Thoracic aorta (tissue), 2 donors: Measurements from ENCODE around the gene NAV3. TPM values are rescaled to one million over a fixed set of nuclear protein-coding genes. Genes with fewer than 3 reads are reported as not detected.

Experiments used
- ATAC-seq: fragments of 150-250 bp; one replicate; pipeline ENCODE4 v1.8.0; 2017; ENCODE audit warnings: low read depth; ENCODE audit not compliant: insufficient number of reproducible peaks, low FRiP score
- DNase-seq: peaks from one replicate; pipeline ENCODE4 v3.0.0-alpha.2; 2020; ENCODE audit warnings: low spot score
- H3K27ac ChIP-seq, 2 donors: fragments of 200-600 bp; sonication (generic); 1 replicate in 1 of 2; 2 replicates in 1 of 2; pipeline ENCODE4 v1.5.1; 2016; ENCODE audit warnings: mild to moderate bottlenecking in 2 of 2, moderate library complexity in 2 of 2
- H3K27me3 ChIP-seq: fragments of 200-600 bp; sonication (generic); replicated peaks from 2 replicates; pipeline ENCODE4 v1.6.0; 2016; ENCODE audit warnings: mild to moderate bottlenecking; ENCODE audit not compliant: insufficient read depth
- H3K36me3 ChIP-seq: fragments of 200-600 bp; sonication (generic); one replicate; pipeline ENCODE4 v1.5.1; 2016
- H3K4me1 ChIP-seq, 2 donors: fragments of 200-600 bp; sonication (generic); 1 replicate in 1 of 2; 2 replicates in 1 of 2; pipeline versions ENCODE4 v1.5.1 to v1.6.0; 2016; ENCODE audit warnings: low read depth in 2 of 2, mild to moderate bottlenecking in 1 of 2; ENCODE audit not compliant: control insufficient read depth in 1 of 2
- H3K4me3 ChIP-seq: fragments of 200-600 bp; sonication (generic); 2 replicates; pipeline ENCODE4 v1.5.1; 2016; ENCODE audit warnings: mild to moderate bottlenecking
- H3K9me3 ChIP-seq: fragments of 200-600 bp; sonication (generic); 2 replicates; pipeline ENCODE4 v1.5.1; 2016
- total RNA-seq, 2 donors: library from RNA; depleted of rRNA; stranded (reverse); fragments of >200 nt; gene quantifications; one replicate each; pipeline versions ENCODE4 v1.1.0 to v1.2.3, GENCODE V29; 2016
- TF ChIP-seq, protein P1 (sequence below): fragments of 200-600 bp; sonication (generic); IDR thresholded peaks from one replicate; pipeline ENCODE4 v1.5.1; 2019; ENCODE audit warnings: antibody characterized with exemption

NAV3 gene
- total RNA-seq, 2 donors from 2014 or later, result 9.3 to 11.6 TPM

- H3K9me3 ChIP-seq, result no peaks in the 10 kb centered on the region
- DNase-seq, result no peak
- H3K27ac ChIP-seq, result no peak overlapping the region
- TF ChIP-seq, protein P1, sequence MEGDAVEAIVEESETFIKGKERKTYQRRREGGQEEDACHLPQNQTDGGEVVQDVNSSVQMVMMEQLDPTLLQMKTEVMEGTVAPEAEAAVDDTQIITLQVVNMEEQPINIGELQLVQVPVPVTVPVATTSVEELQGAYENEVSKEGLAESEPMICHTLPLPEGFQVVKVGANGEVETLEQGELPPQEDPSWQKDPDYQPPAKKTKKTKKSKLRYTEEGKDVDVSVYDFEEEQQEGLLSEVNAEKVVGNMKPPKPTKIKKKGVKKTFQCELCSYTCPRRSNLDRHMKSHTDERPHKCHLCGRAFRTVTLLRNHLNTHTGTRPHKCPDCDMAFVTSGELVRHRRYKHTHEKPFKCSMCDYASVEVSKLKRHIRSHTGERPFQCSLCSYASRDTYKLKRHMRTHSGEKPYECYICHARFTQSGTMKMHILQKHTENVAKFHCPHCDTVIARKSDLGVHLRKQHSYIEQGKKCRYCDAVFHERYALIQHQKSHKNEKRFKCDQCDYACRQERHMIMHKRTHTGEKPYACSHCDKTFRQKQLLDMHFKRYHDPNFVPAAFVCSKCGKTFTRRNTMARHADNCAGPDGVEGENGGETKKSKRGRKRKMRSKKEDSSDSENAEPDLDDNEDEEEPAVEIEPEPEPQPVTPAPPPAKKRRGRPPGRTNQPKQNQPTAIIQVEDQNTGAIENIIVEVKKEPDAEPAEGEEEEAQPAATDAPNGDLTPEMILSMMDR, result no peak
- no peaks in the 10 kb centered on the region for H3K27me3 ChIP-seq
- no peaks in the 10 kb centered on the region for H3K4me1 ChIP-seq
- H3K36me3 ChIP-seq, result no peaks in the 10 kb centered on the region
- no peak overlapping the region for H3K4me3 ChIP-seq
- no peak for ATAC-seq
Measured at GRCh38 chr12:78118486-78118885, 287.8 kb downstream of the NAV3 start.

- no peaks in the 10 kb centered on the region for H3K27me3 ChIP-seq
Measured at GRCh38 chr12:78119351-78119918, 288.7 kb downstream of the NAV3 start.

DNA sequence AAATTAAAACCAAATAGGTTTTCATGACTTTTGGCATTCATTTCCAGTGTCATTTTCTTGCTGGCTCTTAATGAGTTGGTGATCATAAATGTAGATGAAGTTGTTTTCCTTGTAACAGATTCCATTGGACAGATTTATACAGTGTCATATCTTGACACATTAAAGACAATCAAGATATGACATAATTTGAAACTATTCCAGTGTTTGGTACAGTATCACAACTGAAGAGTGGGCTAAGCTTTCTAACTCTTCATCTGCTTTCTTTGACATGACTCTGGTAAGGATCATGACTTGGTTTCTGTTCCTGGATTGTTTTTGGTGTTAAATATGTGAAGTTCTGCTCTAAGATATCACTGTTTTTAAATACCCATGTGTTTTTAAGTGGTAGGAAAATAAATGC is 289.6 kb downstream of the NAV3 start:
- no peak overlapping the region for H3K27ac ChIP-seq
- H3K4me1 ChIP-seq, result no peaks in the 10 kb centered on the region
- no peak overlapping the region for H3K4me3 ChIP-seq
- ATAC-seq, result no peak
- H3K9me3 ChIP-seq, result no peaks in the 10 kb centered on the region
- TF ChIP-seq, protein P1, result no peak
- DNase-seq, result no peak
- no peaks in the 10 kb centered on the region for H3K36me3 ChIP-seq
- H3K27me3 ChIP-seq, result no peaks in the 10 kb centered on the region

More at GRCh38 chr12:78119351-78119918, 288.7 kb downstream of the NAV3 start:
- Histone ChIP-seq H3K36me3 (no peaks in the 10 kb centered on the region), H3K27ac (no peak overlapping the region), H3K4me3 (no peak overlapping the region), H3K9me3 (no peaks in the 10 kb centered on the region), H3K4me1 (no peaks in the 10 kb centered on the region)
- ATAC-seq (no peak), DNase-seq (no peak)
- TF ChIP-seq, protein P1, result no peak

- Histone ChIP-seq H3K36me3 (no peaks in the 10 kb centered on the region), H3K27me3 (no peaks in the 10 kb centered on the region), H3K9me3 (no peaks in the 10 kb centered on the region), H3K4me1 (no peaks in the 10 kb centered on the region), H3K4me3 (no peak overlapping the region), H3K27ac (no peak overlapping the region)
- no peak for DNase-seq
- TF ChIP-seq, protein P1, result no peak
- no peak for ATAC-seq
Measured at GRCh38 chr12:78120866-78121560, 290.3 kb downstream of the NAV3 start.

- no peak for DNase-seq
- no peaks in the 10 kb centered on the region for H3K9me3 ChIP-seq
- no peak for ATAC-seq
- TF ChIP-seq, protein P1, result no peak
- H3K4me3 ChIP-seq, result no peak overlapping the region
- no peaks in the 10 kb centered on the region for H3K36me3 ChIP-seq
- no peaks in the 10 kb centered on the region for H3K4me1 ChIP-seq
- H3K27ac ChIP-seq, result no peak overlapping the region
- no peaks in the 10 kb centered on the region for H3K27me3 ChIP-seq
Measured at GRCh38 chr12:78121969-78122610, 291.4 kb downstream of the NAV3 start.
